ENCODE results near the gene ITK. TPM values are rescaled to one million over a fixed set of nuclear protein-coding genes. Genes with fewer than 3 reads are reported as not detected.

The ITK gene
- not detected for polyA plus RNA-seq (2013, experiment 1 of 2)
- polyA plus RNA-seq (2013, experiment 2 of 2): not detected

DNA sequence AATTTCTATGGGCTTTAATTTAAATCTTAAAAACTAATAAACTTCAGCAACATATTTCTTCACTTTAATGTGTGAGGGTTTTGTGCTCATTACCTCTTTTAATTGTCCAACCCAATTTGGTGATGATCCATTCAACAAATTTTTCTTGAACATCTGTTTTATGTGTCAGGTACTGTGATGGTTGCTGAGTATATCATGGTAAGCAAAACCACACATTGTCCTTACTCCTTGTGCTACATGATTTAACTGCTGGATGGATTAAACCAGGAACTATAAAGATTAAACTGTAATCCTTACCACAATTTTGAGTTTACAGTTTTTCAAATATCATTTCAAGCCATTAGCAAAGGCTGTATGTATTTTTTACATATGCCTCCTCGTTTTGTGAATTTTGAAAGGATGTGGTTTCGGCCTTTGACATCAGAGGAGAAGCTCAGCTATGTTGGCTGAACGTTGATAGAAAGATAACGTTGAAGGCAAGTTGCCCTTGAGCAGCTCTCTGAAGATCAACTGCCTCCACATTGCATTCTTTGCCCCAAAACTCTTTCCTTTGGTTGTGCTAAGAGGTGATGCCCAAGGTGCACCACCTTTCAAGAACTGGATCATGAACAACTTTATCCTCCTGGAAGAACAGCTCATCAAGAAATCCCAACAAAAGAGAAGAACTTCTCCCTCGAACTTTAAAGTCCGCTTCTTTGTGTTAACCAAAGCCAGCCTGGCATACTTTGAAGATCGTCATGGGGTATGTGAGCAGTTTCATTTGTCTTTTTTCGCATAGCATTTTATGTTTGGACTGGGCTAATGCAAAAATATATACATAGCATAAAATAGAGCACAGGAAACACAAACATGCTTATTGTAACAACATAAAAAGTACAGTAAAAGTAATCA lies at the start of gene ITK:
TSS of gene ITK (plus strand) at position 467 of the 891 bp plus-strand sequence. CDS start at position 605, 138 bp downstream.
- Histone ChIP-seq H3K18ac (ENCODE audit: low read length) (no peak within 1 kb of the TSS), H2AFZ (ENCODE audit: low read length) (no peak within 1 kb of the TSS), H2BK120ac (ENCODE audit: low read depth, low read length) (no peak within 1 kb of the TSS), H3K4me2 (ENCODE audit: insufficient read depth, low read length, poor library complexity, severe bottlenecking) (no peak within 1 kb of the TSS), H2AK5ac (ENCODE audit: low read depth, low read length) (no peak within 1 kb of the TSS), H3K4me1 (ENCODE audit: control insufficient read depth in 2 of 2, insufficient read depth in 1 of 2, low read depth in 1 of 2, low read length in 2 of 2) (no peaks in the 10 kb centered on the region), H3K4ac (ENCODE audit: low read length) (no peak within 1 kb of the TSS), H3K4me3 (ENCODE audit: low read length in 2 of 2) (no peak within 1 kb of the TSS), H3K36me3 (replicated peaks in 1 of 2; ENCODE audit: control insufficient read depth in 2 of 2, insufficient read depth in 2 of 2, low read length in 2 of 2) (no peaks in the 10 kb centered on the region), H3K9ac (ENCODE audit: low read depth, low read length, poor library complexity) (no peak within 1 kb of the TSS), H4K8ac (ENCODE audit: low read depth, low read length) (no peak within 1 kb of the TSS), H2BK15ac (ENCODE audit: low read length) (no peak within 1 kb of the TSS), H3K14ac (ENCODE audit: low read length) (no peak within 1 kb of the TSS), H2BK5ac (ENCODE audit: low read length) (no peak within 1 kb of the TSS), H4K91ac (ENCODE audit: low read depth, low read length, poor library complexity) (no peak within 1 kb of the TSS), H3K79me1 (ENCODE audit: low read depth, low read length) (no peaks in the 10 kb centered on the region), H3K27me3 (ENCODE audit: control insufficient read depth in 3 of 3, insufficient read depth in 3 of 3, low read depth in 1 of 3, low read length in 3 of 3) (peaks cover 0 to 16% (median 1%) of the 10 kb centered on the region in 3 experiments), H2BK12ac (ENCODE audit: low read length) (no peak within 1 kb of the TSS), H3K9me3 (replicated peaks in 1 of 2; ENCODE audit: control insufficient read depth in 2 of 2, insufficient read depth in 1 of 2, low read depth in 1 of 2, low read length in 2 of 2) (no peaks in the 10 kb centered on the region), H3K23ac (ENCODE audit: low read depth, low read length, poor library complexity) (no peak within 1 kb of the TSS), H3K27ac (replicated peaks; ENCODE audit: low read length) (no peak within 1 kb of the TSS)
- DNase-seq (ENCODE audit: low spot score): no peak
- no CpG with 5 or more reads among the region's 8 CpGs for WGBS, 2 donors (ENCODE audit: extremely low coverage in 2 of 2, insufficient read length in 2 of 2, insufficient replicate concordance in 1 of 2)

DNA sequence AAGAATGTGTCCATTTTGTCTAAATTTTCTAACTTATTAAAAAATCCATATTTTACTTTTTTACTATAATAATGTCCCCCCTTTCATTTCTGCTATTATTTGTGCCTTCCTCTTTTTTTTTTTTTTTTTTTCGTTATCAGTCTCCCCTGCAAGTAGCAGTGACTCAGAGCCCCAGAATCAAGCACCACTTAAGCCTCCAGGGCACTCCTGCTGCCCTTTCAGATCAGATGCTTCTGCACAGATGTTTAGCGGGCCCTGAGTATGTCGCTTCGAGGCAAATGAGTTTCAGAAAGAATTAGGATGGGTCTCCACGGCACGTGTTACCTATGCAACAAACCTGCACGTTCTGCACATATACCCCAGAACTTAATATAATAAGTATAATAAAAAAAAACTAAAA lies 49.7 kb upstream of the ITK start:
- H3K4me3 ChIP-seq (ENCODE audit: low read length in 2 of 2): no peak overlapping the region
- no peak overlapping the region for H4K8ac ChIP-seq (ENCODE audit: low read depth, low read length)
- H2BK5ac ChIP-seq (ENCODE audit: low read length): no peak overlapping the region
- H3K18ac ChIP-seq (ENCODE audit: low read length): no peak overlapping the region
- H3K36me3 ChIP-seq (replicated peaks in 1 of 2; ENCODE audit: control insufficient read depth in 2 of 2, insufficient read depth in 2 of 2, low read length in 2 of 2): peaks cover 0 to 5% of the 10 kb centered on the region in 2 donors
- H3K4me1 ChIP-seq (ENCODE audit: control insufficient read depth in 2 of 2, insufficient read depth in 1 of 2, low read depth in 1 of 2, low read length in 2 of 2): no peaks in the 10 kb centered on the region
- H2AK5ac ChIP-seq (ENCODE audit: low read depth, low read length): no peak overlapping the region
- no peak overlapping the region for H2AFZ ChIP-seq (ENCODE audit: low read length)
- no peak overlapping the region for H3K27ac ChIP-seq (replicated peaks; ENCODE audit: low read length)
- no peaks in the 10 kb centered on the region for H3K9me3 ChIP-seq (replicated peaks in 1 of 2; ENCODE audit: control insufficient read depth in 2 of 2, insufficient read depth in 1 of 2, low read depth in 1 of 2, low read length in 2 of 2)
- no peak overlapping the region for H3K23ac ChIP-seq (ENCODE audit: low read depth, low read length, poor library complexity)
- no peak overlapping the region for H3K4ac ChIP-seq (ENCODE audit: low read length)
- no peak overlapping the region for H2BK15ac ChIP-seq (ENCODE audit: low read length)
- no peaks in the 10 kb centered on the region for H3K79me1 ChIP-seq (ENCODE audit: low read depth, low read length)
- no peak overlapping the region for H3K4me2 ChIP-seq (ENCODE audit: insufficient read depth, low read length, poor library complexity, severe bottlenecking)
- no peak overlapping the region for H4K91ac ChIP-seq (ENCODE audit: low read depth, low read length, poor library complexity)
- no peak overlapping the region for H3K9ac ChIP-seq (ENCODE audit: low read depth, low read length, poor library complexity)
- no peak for DNase-seq (ENCODE audit: low spot score)
- no peak overlapping the region for H3K14ac ChIP-seq (ENCODE audit: low read length)
- WGBS, 2 donors (ENCODE audit: extremely low coverage in 2 of 2, insufficient read length in 2 of 2, insufficient replicate concordance in 1 of 2): no CpG with 5 or more reads among the region's 7 CpGs
- no peaks in the 10 kb centered on the region for H3K27me3 ChIP-seq (ENCODE audit: control insufficient read depth in 3 of 3, insufficient read depth in 3 of 3, low read depth in 1 of 3, low read length in 3 of 3)
- no peak overlapping the region for H2BK120ac ChIP-seq (ENCODE audit: low read depth, low read length)
- H2BK12ac ChIP-seq (ENCODE audit: low read length): no peak overlapping the region

DNA sequence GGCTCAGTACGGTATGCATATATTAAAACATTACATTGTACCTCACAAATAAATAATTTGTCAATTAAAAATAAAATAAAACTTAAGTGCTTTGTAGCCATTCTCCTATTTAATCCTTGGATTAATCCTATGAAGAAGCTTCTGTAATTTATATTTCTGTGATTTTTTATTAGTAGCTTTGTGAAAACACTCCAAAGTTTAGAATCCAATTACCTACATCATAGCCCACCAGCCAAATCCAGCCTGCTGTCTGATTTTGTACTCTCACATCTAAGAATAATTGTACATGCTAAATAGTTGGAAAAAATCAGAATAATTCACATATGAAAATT lies 48.4 kb upstream of the ITK start:
- DNase-seq (ENCODE audit: low spot score): no peak
- Histone ChIP-seq H3K79me1 (ENCODE audit: low read depth, low read length) (no peaks in the 10 kb centered on the region), H3K9me3 (replicated peaks in 1 of 2; ENCODE audit: control insufficient read depth in 2 of 2, insufficient read depth in 1 of 2, low read depth in 1 of 2, low read length in 2 of 2) (no peaks in the 10 kb centered on the region), H4K8ac (ENCODE audit: low read depth, low read length) (no peak overlapping the region), H3K9ac (ENCODE audit: low read depth, low read length, poor library complexity) (no peak overlapping the region), H3K4me2 (ENCODE audit: insufficient read depth, low read length, poor library complexity, severe bottlenecking) (no peak overlapping the region), H2BK12ac (ENCODE audit: low read length) (no peak overlapping the region), H3K4me1 (ENCODE audit: control insufficient read depth in 2 of 2, insufficient read depth in 1 of 2, low read depth in 1 of 2, low read length in 2 of 2) (no peaks in the 10 kb centered on the region), H3K18ac (ENCODE audit: low read length) (no peak overlapping the region), H2BK120ac (ENCODE audit: low read depth, low read length) (no peak overlapping the region), H3K4me3 (ENCODE audit: low read length in 2 of 2) (no peak overlapping the region), H3K27ac (replicated peaks; ENCODE audit: low read length) (no peak overlapping the region), H2AFZ (ENCODE audit: low read length) (no peak overlapping the region), H3K27me3 (ENCODE audit: control insufficient read depth in 3 of 3, insufficient read depth in 3 of 3, low read depth in 1 of 3, low read length in 3 of 3) (no peaks in the 10 kb centered on the region), H3K14ac (ENCODE audit: low read length) (no peak overlapping the region), H2AK5ac (ENCODE audit: low read depth, low read length) (no peak overlapping the region), H4K91ac (ENCODE audit: low read depth, low read length, poor library complexity) (no peak overlapping the region), H3K36me3 (replicated peaks in 1 of 2; ENCODE audit: control insufficient read depth in 2 of 2, insufficient read depth in 2 of 2, low read length in 2 of 2) (peaks cover under 1 to 15% of the 10 kb centered on the region in 2 donors), H3K4ac (ENCODE audit: low read length) (no peak overlapping the region), H3K23ac (ENCODE audit: low read depth, low read length, poor library complexity) (no peak overlapping the region), H2BK5ac (ENCODE audit: low read length) (no peak overlapping the region), H2BK15ac (ENCODE audit: low read length) (no peak overlapping the region)
- no CpG with 5 or more reads among the region's 1 CpG for WGBS, 2 donors (ENCODE audit: extremely low coverage in 2 of 2, insufficient read length in 2 of 2, insufficient replicate concordance in 1 of 2)

DNA sequence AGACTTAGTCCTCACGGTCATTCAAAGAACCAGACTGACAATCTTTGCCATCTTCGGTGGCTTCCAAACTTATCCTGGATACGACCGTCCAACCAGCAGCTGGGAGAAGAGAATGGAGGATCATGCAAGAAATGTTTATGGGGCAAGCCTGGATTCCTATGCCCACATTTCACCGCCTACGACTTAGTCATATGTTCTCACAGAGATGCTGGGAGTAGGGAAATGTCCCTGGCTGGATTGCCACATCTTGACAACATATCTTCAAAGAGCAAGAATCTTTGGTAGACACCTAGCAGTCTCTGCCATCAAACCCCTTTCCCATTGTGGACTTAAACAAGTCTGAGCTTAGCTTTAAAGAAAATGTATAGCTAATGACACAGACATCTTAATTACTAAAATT lies 42.9 kb upstream of the ITK start:
- Histone ChIP-seq H3K27me3 (ENCODE audit: control insufficient read depth in 3 of 3, insufficient read depth in 3 of 3, low read depth in 1 of 3, low read length in 3 of 3) (no peaks in the 10 kb centered on the region), H2AFZ (ENCODE audit: low read length) (no peak overlapping the region), H2AK5ac (ENCODE audit: low read depth, low read length) (no peak overlapping the region), H3K9ac (ENCODE audit: low read depth, low read length, poor library complexity) (no peak overlapping the region), H2BK120ac (ENCODE audit: low read depth, low read length) (no peak overlapping the region), H3K23ac (ENCODE audit: low read depth, low read length, poor library complexity) (no peak overlapping the region), H3K4ac (ENCODE audit: low read length) (no peak overlapping the region), H3K27ac (replicated peaks; ENCODE audit: low read length) (no peak overlapping the region), H3K36me3 (replicated peaks in 1 of 2; ENCODE audit: control insufficient read depth in 2 of 2, insufficient read depth in 2 of 2, low read length in 2 of 2) (peaks cover 10 to 50% of the 10 kb centered on the region in 2 donors), H4K91ac (ENCODE audit: low read depth, low read length, poor library complexity) (no peak overlapping the region), H3K18ac (ENCODE audit: low read length) (no peak overlapping the region), H3K4me2 (ENCODE audit: insufficient read depth, low read length, poor library complexity, severe bottlenecking) (no peak overlapping the region), H3K14ac (ENCODE audit: low read length) (no peak overlapping the region), H3K9me3 (replicated peaks in 1 of 2; ENCODE audit: control insufficient read depth in 2 of 2, insufficient read depth in 1 of 2, low read depth in 1 of 2, low read length in 2 of 2) (no peaks in the 10 kb centered on the region), H4K8ac (ENCODE audit: low read depth, low read length) (no peak overlapping the region), H3K4me3 (ENCODE audit: low read length in 2 of 2) (no peak overlapping the region), H2BK5ac (ENCODE audit: low read length) (no peak overlapping the region), H3K4me1 (ENCODE audit: control insufficient read depth in 2 of 2, insufficient read depth in 1 of 2, low read depth in 1 of 2, low read length in 2 of 2) (no peaks in the 10 kb centered on the region), H2BK15ac (ENCODE audit: low read length) (no peak overlapping the region), H2BK12ac (ENCODE audit: low read length) (no peak overlapping the region), H3K79me1 (ENCODE audit: low read depth, low read length) (peaks cover 6% of the 10 kb centered on the region)
- no peak for DNase-seq (ENCODE audit: low spot score)
- WGBS, 2 donors (ENCODE audit: extremely low coverage in 2 of 2, insufficient read length in 2 of 2, insufficient replicate concordance in 1 of 2): no CpG with 5 or more reads among the region's 6 CpGs
